Transverse colon (tissue), 4 donors: ENCODE measurements around the gene ZP3.

Experiments
- POLR2AphosphoS5 ChIP-seq, 3 donors: sonication (generic); formaldehyde crosslinking; IDR thresholded peaks; one replicate each; pipeline ENCODE4 v1.6.1; 2016; ENCODE audit warnings: antibody characterized with exemption in 3 of 3
- TF ChIP-seq, protein P1 (sequence below), 5 experiments: fragments of 200-600 bp in 3 of 5; fragments of 450-650 bp in 2 of 5; sonication (generic) in 3 of 5; IDR thresholded peaks; 1 replicate in 2 of 5; 2 replicates in 3 of 5; pipeline ENCODE4 v1.5.1; 2016 to 2017; ENCODE audit warnings: antibody characterized with exemption in 5 of 5, inconsistent platforms in 3 of 5, mild to moderate bottlenecking in 2 of 5, moderate library complexity in 1 of 5

DNA sequence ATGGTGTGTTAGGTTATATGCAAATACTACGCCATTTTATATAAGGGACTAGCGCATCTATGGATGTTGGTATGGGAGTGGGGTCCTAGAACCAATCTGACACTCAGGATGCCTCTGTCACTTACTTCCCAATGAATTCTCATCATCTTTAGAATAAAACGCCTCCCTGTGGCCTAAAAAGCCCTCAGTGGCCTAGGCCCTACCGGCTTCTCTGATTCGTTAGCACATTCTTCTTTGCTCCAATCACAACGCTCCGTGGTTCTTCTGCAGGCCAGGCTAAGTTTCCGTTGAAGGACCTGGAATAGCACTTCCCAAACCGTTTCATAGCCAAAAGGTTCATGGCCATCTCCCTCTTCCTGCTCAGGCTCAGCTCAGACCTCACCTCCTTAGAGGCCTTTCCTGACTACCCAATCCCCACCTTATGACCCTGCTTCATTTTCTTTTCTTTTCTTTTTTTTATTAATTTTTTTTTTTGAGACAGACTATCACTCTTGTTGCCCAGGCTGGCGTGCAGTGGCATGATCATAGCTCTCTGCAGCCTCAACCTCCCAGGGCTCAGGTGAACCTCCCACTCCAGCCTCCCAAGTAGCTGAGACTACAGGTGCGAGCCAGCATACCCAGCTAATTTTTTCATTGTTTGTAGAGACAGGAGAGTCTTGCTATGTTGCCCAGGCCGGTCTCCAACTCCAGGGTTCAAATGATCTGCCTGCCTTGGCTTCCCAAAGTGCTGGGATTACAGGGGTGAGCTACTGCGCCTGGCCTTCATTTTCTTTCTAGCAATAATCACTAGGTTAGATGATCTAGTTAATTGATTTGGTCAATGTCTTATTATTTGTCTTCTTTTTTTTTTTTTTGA lies 41.4 kb upstream of the ZP3 start:
- no peak for TF ChIP-seq POLR2AphosphoS5 (IDR thresholded peaks at IDR 0.05)
- TF ChIP-seq, protein P1, sequence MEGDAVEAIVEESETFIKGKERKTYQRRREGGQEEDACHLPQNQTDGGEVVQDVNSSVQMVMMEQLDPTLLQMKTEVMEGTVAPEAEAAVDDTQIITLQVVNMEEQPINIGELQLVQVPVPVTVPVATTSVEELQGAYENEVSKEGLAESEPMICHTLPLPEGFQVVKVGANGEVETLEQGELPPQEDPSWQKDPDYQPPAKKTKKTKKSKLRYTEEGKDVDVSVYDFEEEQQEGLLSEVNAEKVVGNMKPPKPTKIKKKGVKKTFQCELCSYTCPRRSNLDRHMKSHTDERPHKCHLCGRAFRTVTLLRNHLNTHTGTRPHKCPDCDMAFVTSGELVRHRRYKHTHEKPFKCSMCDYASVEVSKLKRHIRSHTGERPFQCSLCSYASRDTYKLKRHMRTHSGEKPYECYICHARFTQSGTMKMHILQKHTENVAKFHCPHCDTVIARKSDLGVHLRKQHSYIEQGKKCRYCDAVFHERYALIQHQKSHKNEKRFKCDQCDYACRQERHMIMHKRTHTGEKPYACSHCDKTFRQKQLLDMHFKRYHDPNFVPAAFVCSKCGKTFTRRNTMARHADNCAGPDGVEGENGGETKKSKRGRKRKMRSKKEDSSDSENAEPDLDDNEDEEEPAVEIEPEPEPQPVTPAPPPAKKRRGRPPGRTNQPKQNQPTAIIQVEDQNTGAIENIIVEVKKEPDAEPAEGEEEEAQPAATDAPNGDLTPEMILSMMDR (IDR thresholded peaks at IDR 0.05), result no peak
